Right lobe of liver (tissue), 4 donors: ENCODE data around the gene FURIN.

Source experiments
- CTCF ChIP-seq, 4 donors: fragments of 200-600 bp in 3 of 4; fragments of 450-650 bp in 1 of 4; IDR thresholded peaks; one replicate each; pipeline versions ENCODE4 v1.5.1 to v1.8.0; 2016 to 2022; ENCODE audit warnings: antibody characterized with exemption in 4 of 4, mild to moderate bottlenecking in 2 of 4
- POLR2A ChIP-seq: fragments of 450-650 bp; IDR thresholded peaks from one replicate; pipeline ENCODE4 v1.6.1; 2017; ENCODE audit warnings: antibody characterized with exemption, mild to moderate bottlenecking
- donor health status: DM: no; HTN: no; CAD: no.
- donor health status: DM: no; HTN: no; CAD: no.
- donor health status: DM: no; HTN: yes; CAD: no.

GRCh38 chr15:90912770-90913075, 44.3 kb downstream of the FURIN start:
- no peak for TF ChIP-seq CTCF (IDR thresholded peaks at IDR 0.05)
- no peak for TF ChIP-seq POLR2A
